A549 (cell line): ENCODE data around the gene TPCN2. TPM values are rescaled to one million over a fixed set of nuclear protein-coding genes. Genes with fewer than 3 reads are reported as not detected.

Experiments used
- ATAC-seq, 2 experiments: fragments of 200-7000 bp in 1 of 2; fragments of >200 bp in 1 of 2; cut with Nextera tagmentation in 1 of 2; cut with Tn5 transposase in 1 of 2; 3 replicates each; pipeline versions ENCODE4 v1.8.0 to v1.9.1; 2018 to 2020; ENCODE audit warnings: mild to moderate bottlenecking in 1 of 2, moderate library complexity in 1 of 2
- CTCF ChIA-PET: fragments of 300-600 bp; sonication (Branson Sonifier 250); formaldehyde crosslinking; extraction: SDS; loops from one replicate; lab custom pipeline; 2021; ENCODE audit warnings: antibody characterized with exemption, inconsistent platforms; lab: Yijun Ruan, JAX
- POLR2A ChIA-PET: fragments of 350-600 bp; formaldehyde crosslinking; extraction: SDS; loops from one replicate; lab custom pipeline; 2021; ENCODE audit warnings: antibody characterized with exemption, inconsistent platforms; lab: Yijun Ruan, JAX
- DNase-seq, 2 experiments: peaks; one replicate each; pipeline versions ENCODE4 v3.0.0 to v3.0.0-alpha.2; 2011 to 2016; ENCODE audit warnings: low read depth in 1 of 2, low spot score in 1 of 2
- FAIRE-seq: peaks from 2 replicates; lab custom pipeline; 2011; peaks lifted over from hg19 to GRCh38; lab: Jason Lieb, UNC
- H3K27ac ChIP-seq, 2 experiments: fragments of >200 bp; sonication (Bioruptor Twin); formaldehyde crosslinking; 3 replicates each; pipeline ENCODE4 v1.5.1; 2016 to 2017
- H3K4me1 ChIP-seq: fragments of >200 bp; sonication (Bioruptor Twin); formaldehyde crosslinking; 3 replicates; pipeline ENCODE4 v1.6.1; 2016
- H3K4me2 ChIP-seq: fragments of >200 bp; sonication (Bioruptor Twin); formaldehyde crosslinking; 3 replicates; pipeline ENCODE4 v1.6.1; 2016
- H3K4me3 ChIP-seq: fragments of >200 bp; sonication (Bioruptor Twin); formaldehyde crosslinking; 3 replicates; pipeline ENCODE4 v1.5.1; 2016
- H3K9me3 ChIP-seq: fragments of >200 bp; sonication (Bioruptor Twin); formaldehyde crosslinking; 3 replicates; pipeline ENCODE4 v1.6.1; 2016
- CBX8 ChIP-seq: fragments of 200-600 bp; sonication (generic); IDR thresholded peaks from 2 replicates; pipeline ENCODE4 v1.6.1; 2016
- CHD2 ChIP-seq: fragments of 150-350 bp; IDR thresholded peaks from 2 replicates; pipeline ENCODE4 v1.6.1; 2014; ENCODE audit warnings: low read length; ENCODE audit not compliant: partially characterized antibody
- EHMT2 ChIP-seq: fragments of 200-600 bp; sonication (generic); IDR thresholded peaks from 2 replicates; pipeline ENCODE4 v1.6.1; 2016; ENCODE audit warnings: antibody characterized with exemption, low read depth, mild to moderate bottlenecking, moderate library complexity
- FOSB ChIP-seq: fragments of 250-450 bp; sonication (Bioruptor Pico); IDR thresholded peaks from 2 replicates; pipeline ENCODE4 v1.5.0; 2020; ENCODE audit warnings: mild to moderate bottlenecking, moderate library complexity
- FOSL2 ChIP-seq, 2 experiments: fragments of 450-650 bp in 1 of 2; fragments of >200 bp in 1 of 2; sonication (Bioruptor Twin) in 1 of 2; formaldehyde crosslinking; IDR thresholded peaks; 2 replicates each; pipeline versions ENCODE4 v1.5.0 to v1.6.1; 2016 to 2020; ENCODE audit warnings: mild to moderate bottlenecking in 1 of 2, moderate library complexity in 1 of 2
- FOXS1 ChIP-seq: fragments of 250-450 bp; sonication (Bioruptor Pico); IDR thresholded peaks from 2 replicates; pipeline ENCODE4 v1.5.0; 2020; ENCODE audit warnings: mild to moderate bottlenecking, moderate library complexity
- HEYL ChIP-seq: fragments of 250-450 bp; sonication (Bioruptor Pico); IDR thresholded peaks from 2 replicates; pipeline ENCODE4 v1.8.0; 2021; ENCODE audit warnings: mild to moderate bottlenecking, moderate library complexity
- KDM1A ChIP-seq: fragments of 200-600 bp; sonication (generic); IDR thresholded peaks from 2 replicates; pipeline ENCODE4 v1.6.1; 2016; ENCODE audit warnings: low read depth, mild to moderate bottlenecking
- MAFK ChIP-seq: fragments of 450-650 bp; IDR thresholded peaks from 2 replicates; pipeline ENCODE4 v1.6.1; 2014; ENCODE audit not compliant: partially characterized antibody
- MAX ChIP-seq: IDR thresholded peaks from 2 replicates; pipeline ENCODE4 v1.6.1; 2012
- RAD21 ChIP-seq, 2 experiments: fragments of >200 bp in 1 of 2; sonication (Bioruptor Twin) in 1 of 2; formaldehyde crosslinking in 1 of 2; IDR thresholded peaks in 1 of 2; conservative IDR thresholded peaks in 1 of 2; 2 replicates in 1 of 2; 3 replicates in 1 of 2; pipeline ENCODE4 v1.6.1; 2012 to 2018; ENCODE audit warnings: inconsistent platforms in 1 of 2
- RCOR1 ChIP-seq: fragments of 150-350 bp; IDR thresholded peaks from 2 replicates; pipeline ENCODE4 v1.6.1; 2014; ENCODE audit warnings: antibody characterized with exemption, low read length, low read depth
- REST ChIP-seq: fragments of 200-600 bp; sonication (generic); IDR thresholded peaks from 2 replicates; pipeline ENCODE4 v1.6.1; 2016; ENCODE audit warnings: antibody characterized with exemption, mild to moderate bottlenecking, moderate library complexity
- RFX5 ChIP-seq: fragments of 450-650 bp; IDR thresholded peaks from 2 replicates; pipeline ENCODE4 v1.7.1; 2014; ENCODE audit warnings: antibody characterized with exemption, mild to moderate bottlenecking, moderate library complexity
- SMC3 ChIP-seq: fragments of >200 bp; sonication (Bioruptor Twin); formaldehyde crosslinking; IDR thresholded peaks from 3 replicates; pipeline ENCODE4 v1.6.1; 2018; ENCODE audit warnings: inconsistent platforms
- SREBF2 ChIP-seq: fragments of 450-650 bp; IDR thresholded peaks from 2 replicates; pipeline ENCODE4 v1.6.1; 2014; ENCODE audit warnings: mild to moderate bottlenecking, moderate library complexity
- TFCP2L1 ChIP-seq: fragments of 250-450 bp; sonication (Bioruptor Pico); IDR thresholded peaks from 2 replicates; pipeline ENCODE4 v1.5.0; 2021; ENCODE audit warnings: mild to moderate bottlenecking
- TP53 ChIP-seq: fragments of 250-450 bp; sonication (Bioruptor Pico); IDR thresholded peaks from 2 replicates; pipeline ENCODE4 v1.5.0; 2021; ENCODE audit warnings: mild to moderate bottlenecking, moderate library complexity
- ZFP36 ChIP-seq: fragments of 450-650 bp; IDR thresholded peaks from 2 replicates; pipeline ENCODE4 v1.6.1; 2014; ENCODE audit warnings: borderline replicate concordance; ENCODE audit not compliant: partially characterized antibody
- ZSCAN20 ChIP-seq: fragments of 250-450 bp; sonication (Bioruptor Pico); IDR thresholded peaks from 2 replicates; pipeline ENCODE4 v1.8.0; 2022; ENCODE audit warnings: mild to moderate bottlenecking, moderate library complexity
- WGBS: methylation state at CpG from one replicate; pipeline ENCODE4 v1.1.6; 2017; ENCODE audit errors: missing lambda C conversion rate; 5-methylcytosine and 5-hydroxymethylcytosine counted together
- polyA plus RNA-seq, 4 experiments: library from polyadenylated mRNA; depleted of rRNA in 3 of 4; stranded (reverse); fragments of >200 nt; fragmentation: RNase III in 1 of 4; extraction: RNeasy Plus Mini Kit Qiagen cat#74134 plus additional on column Dnase treatment in 1 of 4; gene quantifications; 2 replicates in 3 of 4; 3 replicates in 1 of 4; pipeline ENCODE4 v1.2.3, GENCODE V29; 2011 to 2017

TPCN2 gene
- polyA plus RNA-seq, 2 of the 4 experiments (the other 2 are of a cell fraction): 8.1 to 8.8 TPM

GRCh38 chr11:69062873-69063651, 14.3 kb downstream of the TPCN2 start:
- H3K4me3 ChIP-seq: no peak overlapping the region
- no peak for FAIRE-seq
- no peaks in the 10 kb centered on the region for H3K4me1 ChIP-seq
- no peak for ATAC-seq
- POLR2A ChIA-PET: no interaction called here
- DNase-seq: no peak
- H3K4me2 ChIP-seq: no peak overlapping the region
- WGBS: 93% methylated on average over 30 of the region's 34 CpGs
- H3K9me3 ChIP-seq: no peaks in the 10 kb centered on the region
- no peak for TF ChIP-seq RFX5
- TF ChIP-seq SMC3: no peak
- TF ChIP-seq TFCP2L1 (CRISPR knock-in tag): no peak
- TF ChIP-seq FOSL2 (IDR thresholded peaks at IDR 0.05): no peak
- no peak for TF ChIP-seq FOSL2 (CRISPR knock-in tag; IDR thresholded peaks at IDR 0.05)
- no peak for TF ChIP-seq REST
- TF ChIP-seq RCOR1: no peak
- TF ChIP-seq CHD2: no peak
- TF ChIP-seq MAFK: no peak
- TF ChIP-seq RAD21 (conservative IDR thresholded peaks at IDR 0.05 in 1 of 2, IDR thresholded peaks at IDR 0.05 in 1 of 2): no peak
- no peak for TF ChIP-seq FOSB (CRISPR knock-in tag)
- no peak for TF ChIP-seq HEYL (CRISPR knock-in tag)
- no peak for TF ChIP-seq ZFP36
- no peak for TF ChIP-seq KDM1A
- H3K27ac ChIP-seq: no peak overlapping the region
- CTCF ChIA-PET: interaction anchor here (1.0 kb wide), 1 partner anchor 19 kb away, joined by 3 read pairs; no protein-coding TSS in a partner anchor

- no peak overlapping the region for H3K4me2 ChIP-seq
- no peaks in the 10 kb centered on the region for H3K4me1 ChIP-seq
- DNase-seq (no peak), ATAC-seq (no peak), FAIRE-seq (no peak)
- H3K4me3 ChIP-seq: no peak overlapping the region
- TF ChIP-seq MAFK (no peak), RFX5 (no peak), EHMT2 (no peak), ZSCAN20 (CRISPR knock-in tag) (no peak), SREBF2 (no peak), REST (no peak), FOXS1 (CRISPR knock-in tag) (no peak), MAX (no peak), CBX8 (no peak), FOSL2 (IDR thresholded peaks at IDR 0.05) (no peak), FOSL2 (CRISPR knock-in tag; IDR thresholded peaks at IDR 0.05) (no peak), TP53 (CRISPR knock-in tag) (no peak)
- WGBS: 95% methylated on average over 2 of the region's 14 CpGs
- POLR2A ChIA-PET: no interaction called here
- CTCF ChIA-PET: interaction anchor here (1.0 kb wide), 1 partner anchor 19 kb away, joined by 3 read pairs; no protein-coding TSS in a partner anchor
- no peak overlapping the region for H3K27ac ChIP-seq
- H3K9me3 ChIP-seq: no peaks in the 10 kb centered on the region
Measured at GRCh38 chr11:69063652-69064260, 15.0 kb downstream of the TPCN2 start.
